Medulla oblongata (tissue), 1 donor: ENCODE measurements around the gene HOXB1.
"Not testable (repeated sequence)": the region's sequence is repeated elsewhere in the genome, so short reads cannot be mapped to it uniquely, and the experiment has no call there.

Experiments used
- DNase-seq: peaks from one replicate; pipeline ENCODE4 v3.0.0-alpha.2; 2015; ENCODE audit errors: extremely low spot score

Gene HOXB1

GRCh38 chr17:48494335-48494734 lies 36.5 kb downstream of the HOXB1 start:
- DNase-seq = no peak

DNA sequence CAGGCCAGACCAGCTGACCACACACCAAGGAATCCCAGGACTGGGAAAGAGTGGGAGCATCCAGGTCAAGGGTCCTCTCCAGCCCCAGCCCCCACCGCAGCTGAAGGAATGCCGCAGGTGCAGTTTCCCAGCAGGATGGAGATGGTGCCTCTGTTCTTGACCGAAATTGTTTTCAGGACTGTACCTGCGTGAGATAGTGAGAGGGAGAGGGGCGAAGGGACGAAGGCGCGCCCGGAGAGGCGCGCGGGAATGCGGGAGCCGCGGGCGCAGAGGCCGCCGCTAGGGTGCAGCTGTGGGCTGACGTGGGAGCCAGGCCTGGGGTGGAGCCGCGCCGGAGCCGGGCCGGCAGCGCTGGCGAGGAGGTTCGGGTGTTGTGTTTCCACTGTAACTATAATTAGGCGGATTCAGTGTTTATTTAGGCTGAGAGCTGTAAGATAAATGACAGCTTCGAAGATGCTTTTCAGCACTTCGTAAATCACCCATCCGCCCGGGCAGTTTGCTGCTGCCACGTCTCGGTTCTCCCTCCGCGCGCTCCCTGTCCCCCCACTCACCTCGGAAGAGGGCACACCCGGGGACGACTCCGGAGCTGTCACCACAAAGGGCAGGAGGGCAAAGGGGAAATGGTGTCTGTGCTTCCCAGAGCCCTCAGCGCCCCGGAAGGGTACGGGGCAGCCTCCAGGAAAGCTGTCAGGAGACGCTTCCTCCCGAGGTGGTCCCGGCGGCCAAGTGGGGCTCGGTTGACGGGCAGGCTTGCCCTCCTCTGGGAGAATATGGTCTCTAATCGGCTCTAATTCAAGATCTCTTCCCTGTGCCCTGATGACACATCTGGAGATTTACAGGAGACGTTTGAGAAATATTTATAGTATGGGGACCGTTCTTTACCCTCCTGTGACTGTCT lies 38.2 kb downstream of the HOXB1 start:
- DNase-seq = peak; percentile 47

DNA sequence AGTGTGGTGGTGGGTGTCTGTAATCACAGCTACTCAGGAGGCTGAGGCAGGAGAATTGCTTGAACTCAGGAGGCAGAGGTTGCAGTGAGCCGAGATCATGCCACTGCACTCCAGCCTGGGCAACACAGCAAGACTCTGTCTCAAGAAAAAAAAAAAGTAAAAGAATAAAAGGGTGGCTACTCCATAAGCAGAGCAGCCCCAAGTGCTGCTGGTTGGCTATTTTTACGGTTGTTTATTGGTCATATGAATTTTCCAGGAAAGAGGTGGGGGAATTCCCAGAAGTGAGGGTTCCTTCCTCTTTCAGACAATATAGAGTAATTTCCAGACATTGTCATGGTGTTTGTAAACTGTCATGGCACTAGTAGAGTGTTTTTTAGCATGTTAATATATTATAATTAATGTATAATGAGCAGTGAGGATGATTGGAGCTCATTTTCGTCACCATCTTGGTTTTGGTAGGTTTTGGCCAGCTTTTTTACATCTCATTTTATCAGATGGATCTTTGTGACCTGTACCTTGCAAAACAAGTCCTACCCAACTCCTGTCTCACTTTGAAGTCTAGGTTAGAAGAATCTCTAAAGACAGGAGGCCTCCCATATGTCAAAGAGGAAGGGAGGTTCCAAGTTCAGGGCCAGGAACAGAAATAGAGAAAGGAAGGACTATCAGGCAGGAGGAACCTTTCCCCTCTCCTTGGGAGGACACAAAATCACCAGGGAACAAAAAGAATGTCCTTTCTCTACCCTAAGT lies 39.1 kb downstream of the HOXB1 start:
- no peak for DNase-seq

DNA sequence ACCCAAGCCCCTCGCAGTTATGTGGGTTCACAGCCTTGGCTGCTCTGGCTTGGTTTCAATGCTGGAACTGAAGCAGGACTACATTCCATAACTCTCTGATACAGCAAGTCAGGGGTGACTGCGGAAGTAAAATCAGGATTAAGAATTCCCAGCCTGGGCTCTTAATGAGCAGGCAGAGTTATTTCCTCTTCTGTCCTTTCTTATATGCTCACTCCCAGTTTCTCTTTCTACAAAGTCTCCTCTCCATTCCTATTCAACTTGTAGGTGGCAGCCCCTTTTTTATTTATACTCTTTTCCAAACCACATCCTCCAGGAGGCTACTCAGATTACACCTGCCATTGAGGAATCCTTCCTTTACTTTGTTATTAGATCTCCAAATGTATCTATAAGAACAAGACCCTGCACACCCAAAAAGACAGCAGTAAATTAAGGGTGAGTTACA lies 40.3 kb downstream of the HOXB1 start:
- no peak for DNase-seq

- DNase-seq = no peak
These were observed 41.0 kb downstream of the HOXB1 start for GRCh38 chr17:48489781-48490180.

- no peak for DNase-seq
These were observed 42.2 kb downstream of the HOXB1 start for GRCh38 chr17:48488548-48489106.

DNA sequence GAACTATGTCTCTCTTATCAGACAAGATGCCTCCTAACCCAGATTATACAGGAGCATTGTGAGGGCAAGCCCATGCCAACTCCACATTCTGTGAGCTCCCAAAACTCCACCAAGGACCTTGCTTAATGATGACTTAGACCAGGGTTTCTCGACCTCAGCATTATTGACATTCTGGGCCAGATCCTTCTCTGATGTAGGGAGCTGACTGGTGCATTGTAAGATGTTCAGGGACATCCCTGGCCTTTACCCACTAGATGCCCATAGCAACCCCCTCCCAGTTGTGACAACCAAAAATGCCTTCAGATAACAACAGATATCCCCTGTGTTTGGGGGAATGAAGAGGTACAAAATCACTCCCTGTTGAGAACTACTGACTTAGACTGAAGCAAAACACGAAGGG lies 43.6 kb downstream of the HOXB1 start:
- no peak for DNase-seq

DNA sequence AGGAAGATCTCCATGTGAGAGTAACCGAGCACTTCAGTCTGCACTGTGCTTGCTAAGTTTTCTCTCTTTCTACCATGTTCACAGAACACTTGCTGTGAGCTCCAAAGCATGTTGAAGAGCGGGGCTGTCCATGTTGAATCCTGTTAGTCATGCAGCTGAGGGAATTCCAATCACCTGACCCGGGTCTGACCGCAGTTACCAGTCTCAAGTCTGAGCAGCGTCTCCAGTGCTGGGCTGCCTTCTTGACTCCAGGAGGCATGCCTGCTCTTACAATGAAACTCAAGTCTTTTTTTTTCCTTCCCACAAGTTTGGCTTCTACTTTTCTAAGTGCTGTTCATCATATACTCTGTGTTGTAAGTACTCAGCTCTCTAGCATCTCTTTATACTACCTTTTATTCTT lies 44.3 kb downstream of the HOXB1 start:
- no peak for DNase-seq

- DNase-seq = no peak
These were observed 46.0 kb downstream of the HOXB1 start for GRCh38 chr17:48484850-48485249.

DNA sequence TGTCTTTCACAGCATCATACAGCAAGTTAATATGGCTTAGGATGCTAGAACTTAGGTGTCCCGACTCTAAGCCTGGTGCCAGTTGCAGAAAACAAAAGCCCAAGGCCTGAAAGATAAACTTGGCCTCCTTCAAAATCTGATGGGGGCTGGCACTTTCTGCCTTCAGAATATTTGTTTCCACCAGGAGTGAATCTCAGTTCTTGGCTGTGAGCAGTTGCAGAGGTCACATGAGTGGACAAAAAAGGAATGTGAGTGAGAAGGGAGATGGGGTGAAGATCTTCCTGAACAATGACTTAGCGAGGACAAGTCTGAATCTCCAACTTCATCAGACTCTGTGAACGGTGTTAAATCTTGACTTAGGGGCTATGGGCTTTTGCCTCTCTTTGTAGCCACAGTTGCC lies 46.6 kb downstream of the HOXB1 start:
- no peak for DNase-seq

DNA sequence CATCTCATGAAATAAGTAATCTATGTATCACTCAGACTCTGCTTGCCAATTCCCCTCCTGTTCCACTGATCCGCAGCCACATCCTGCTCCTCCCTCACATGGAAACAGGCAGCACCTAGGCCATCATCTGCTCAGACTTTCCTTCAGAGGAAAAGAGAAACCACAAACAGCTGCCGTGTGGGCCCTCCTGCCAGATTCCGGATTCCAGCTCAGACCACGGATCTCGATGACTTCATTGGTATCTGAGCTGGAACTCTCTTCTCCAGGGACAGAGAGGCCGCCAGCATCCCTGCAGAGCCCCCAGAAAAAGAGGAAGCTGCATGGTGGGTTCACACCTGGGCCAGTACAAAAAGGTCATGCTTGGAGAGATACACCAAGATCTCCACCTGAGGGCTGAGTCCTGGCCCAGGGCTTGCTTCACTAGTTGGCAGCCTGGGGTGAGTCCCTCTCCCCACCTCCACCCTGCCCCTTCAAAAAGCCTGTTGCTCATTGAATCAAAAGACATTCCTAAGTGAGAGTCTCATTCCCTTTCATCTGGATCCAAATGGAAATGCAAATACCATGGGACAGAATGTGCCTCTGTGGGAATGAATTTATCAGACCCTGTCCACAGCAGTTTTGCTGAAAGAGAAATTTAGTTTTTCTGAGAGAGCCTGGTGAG lies 47.2 kb downstream of the HOXB1 start:
- DNase-seq = no peak

GRCh38 chr17:48483004-48483403 lies 47.8 kb downstream of the HOXB1 start:
- no peak for DNase-seq

DNA sequence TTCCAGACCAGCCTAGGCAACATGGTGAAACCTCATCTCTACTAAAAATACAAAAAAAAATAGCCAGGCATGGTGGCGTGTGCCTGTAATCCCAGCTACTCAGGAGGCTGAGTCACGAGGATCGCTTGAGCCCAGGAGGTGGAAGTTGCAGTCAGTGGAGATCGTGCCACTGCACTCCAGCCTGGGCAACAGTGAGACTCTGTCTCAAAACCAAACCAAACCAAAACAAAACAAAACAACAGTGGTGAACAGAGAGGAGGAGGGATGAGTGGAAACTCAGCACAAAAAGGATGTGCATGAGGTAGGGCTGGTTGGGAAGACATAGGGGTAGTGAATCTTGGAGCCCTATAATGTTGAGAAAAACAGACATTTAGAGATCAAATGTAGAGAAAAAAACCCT lies 48.5 kb downstream of the HOXB1 start:
- not testable (repeated sequence) for DNase-seq

GRCh38 chr17:48479014-48479402 lies 51.8 kb downstream of the HOXB1 start:
- no peak for DNase-seq
